GM12865 (cell line): ENCODE data around the gene LCNL1.

Experiments used
- DNase-seq: peaks from one replicate; pipeline ENCODE4 v3.0.0; 2010; ENCODE audit warnings: low read depth
- H3K4me3 ChIP-seq: 2 replicates; pipeline ENCODE4 v1.5.1; 2011; ENCODE audit warnings: mild to moderate bottlenecking, low read depth, low read length, control low read depth
- CTCF ChIP-seq: IDR thresholded peaks from 2 replicates; pipeline ENCODE4 v1.5.1; 2011; ENCODE audit warnings: low read length, control low read depth, low read depth, inconsistent platforms; ENCODE audit not compliant: insufficient read depth; ENCODE audit errors: missing control alignments

The LCNL1 gene

GRCh38 chr9:137025517-137025966, 42.7 kb downstream of the LCNL1 start:
- DNase-seq = peak; percentile 54
- no peak for TF ChIP-seq CTCF
- H3K4me3 ChIP-seq = no peak overlapping the region

GRCh38 chr9:137026384-137026783, 43.6 kb downstream of the LCNL1 start:
- no peak overlapping the region for H3K4me3 ChIP-seq
- DNase-seq = no peak
- TF ChIP-seq CTCF = no peak

GRCh38 chr9:137026828-137027227, 44.0 kb downstream of the LCNL1 start:
- no peak overlapping the region for H3K4me3 ChIP-seq
- no peak for TF ChIP-seq CTCF
- no peak for DNase-seq

GRCh38 chr9:137027369-137028262, 44.8 kb downstream of the LCNL1 start, which contains the start of gene ABCA2:
ABCA2 (minus strand) TSS chr9:137028237; CDS start chr9:137028140, 97 bp downstream.
- TF ChIP-seq CTCF = no peak
- DNase-seq = no peak
- peak within 1 kb of the TSS; percentile 10; the same call in 1 of the 2 replicates for H3K4me3 ChIP-seq

- TF ChIP-seq CTCF = peak; percentile 60
- DNase-seq = peak; percentile 62
- peak overlapping the region; percentile 10; the same call in 1 of the 2 replicates for H3K4me3 ChIP-seq
Measured at GRCh38 chr9:137028263-137029057, 45.7 kb downstream of the LCNL1 start.

- TF ChIP-seq CTCF = peak; percentile 98
- peak; percentile 82 for DNase-seq
- H3K4me3 ChIP-seq = no peak overlapping the region
Measured at GRCh38 chr9:137029058-137029936, 46.5 kb downstream of the LCNL1 start.
